Ishikawa (cell line): ENCODE measurements around the gene MAP1B.

Source experiments
- CEBPB ChIP-seq: IDR thresholded peaks from 2 replicates; pipeline ENCODE4 v1.6.1; 2012
- CREB1 ChIP-seq: IDR thresholded peaks from 2 replicates; pipeline ENCODE4 v1.6.1; 2012; ENCODE audit warnings: low read depth
- EGR1 ChIP-seq: IDR thresholded peaks from 2 replicates; pipeline ENCODE4 v1.6.1; 2012
- EP300 ChIP-seq: IDR thresholded peaks from 2 replicates; pipeline ENCODE4 v1.6.1; 2012; ENCODE audit warnings: borderline replicate concordance
- FOXM1 ChIP-seq: IDR thresholded peaks from 2 replicates; pipeline ENCODE4 v1.6.1; 2012; ENCODE audit warnings: low read depth, borderline replicate concordance
- MAX ChIP-seq: IDR thresholded peaks from 2 replicates; pipeline ENCODE4 v1.6.1; 2012
- NFIC ChIP-seq: IDR thresholded peaks from 2 replicates; pipeline ENCODE4 v1.6.1; 2012
- RAD21 ChIP-seq: IDR thresholded peaks from 2 replicates; pipeline ENCODE4 v1.6.1; 2012; ENCODE audit warnings: low read depth
- REST ChIP-seq: IDR thresholded peaks from 2 replicates; pipeline ENCODE4 v1.6.1; 2012; ENCODE audit warnings: low read depth, mild to moderate bottlenecking
- TAF1 ChIP-seq: IDR thresholded peaks from 2 replicates; pipeline ENCODE4 v1.6.1; 2012; ENCODE audit warnings: low read depth, mild to moderate bottlenecking
- TCF12 ChIP-seq: IDR thresholded peaks from 2 replicates; pipeline ENCODE4 v1.6.1; 2012; ENCODE audit warnings: low read depth
- TEAD4 ChIP-seq: IDR thresholded peaks from 2 replicates; pipeline ENCODE4 v1.6.1; 2012
- USF1 ChIP-seq: IDR thresholded peaks from 2 replicates; pipeline ENCODE4 v1.6.1; 2012
- YY1 ChIP-seq: IDR thresholded peaks from 2 replicates; pipeline ENCODE4 v1.6.1; 2012; ENCODE audit warnings: low read depth
- ZBTB7A ChIP-seq: IDR thresholded peaks from 2 replicates; pipeline ENCODE4 v1.6.1; 2012; ENCODE audit warnings: low read depth

The MAP1B gene

GRCh38 chr5:72156946-72157624 is 49.8 kb downstream of the MAP1B start:
- TF ChIP-seq NFIC, result no peak
- TF ChIP-seq TEAD4, result no peak
- no peak for TF ChIP-seq USF1
- no peak for TF ChIP-seq TCF12
- TF ChIP-seq MAX, result no peak
- TF ChIP-seq YY1, result no peak
- TF ChIP-seq CEBPB, result no peak
- TF ChIP-seq CREB1, result no peak
- no peak for TF ChIP-seq TAF1
- TF ChIP-seq EP300, result no peak
- TF ChIP-seq EGR1, result no peak
- no peak for TF ChIP-seq FOXM1
- no peak for TF ChIP-seq REST
- TF ChIP-seq RAD21, result no peak
- no peak for TF ChIP-seq ZBTB7A

- TF ChIP-seq MAX (no peak), RAD21 (no peak), ZBTB7A (no peak), YY1 (no peak), USF1 (no peak), CEBPB (no peak), NFIC (no peak), REST (no peak), TCF12 (no peak), FOXM1 (no peak), TEAD4 (no peak), CREB1 (no peak)
Measured at GRCh38 chr5:72157625-72157962, 50.3 kb downstream of the MAP1B start.

- TF ChIP-seq YY1, result no peak
- TF ChIP-seq REST, result no peak
- no peak for TF ChIP-seq CEBPB
- no peak for TF ChIP-seq NFIC
- TF ChIP-seq RAD21, result no peak
- TF ChIP-seq MAX, result no peak
- no peak for TF ChIP-seq EP300
Measured at GRCh38 chr5:72159501-72159911, 52.2 kb downstream of the MAP1B start.

GRCh38 chr5:72160329-72160728 is 53.1 kb downstream of the MAP1B start:
- TF ChIP-seq TCF12, result no peak
- no peak for TF ChIP-seq REST
- TF ChIP-seq YY1, result no peak
- no peak for TF ChIP-seq ZBTB7A
- no peak for TF ChIP-seq FOXM1
- TF ChIP-seq RAD21, result no peak
- TF ChIP-seq USF1, result no peak
- TF ChIP-seq CREB1, result no peak
- TF ChIP-seq EP300, result no peak
- TF ChIP-seq TAF1, result no peak
- TF ChIP-seq MAX, result no peak
- no peak for TF ChIP-seq EGR1
- no peak for TF ChIP-seq TEAD4
- TF ChIP-seq CEBPB, result no peak
- no peak for TF ChIP-seq NFIC
